Liver (tissue), 9 donors: ENCODE results near the gene TAF15. TPM values are rescaled to one million over a fixed set of nuclear protein-coding genes. Genes with fewer than 3 reads are reported as not detected.

Experiments used
- DNase-seq: peaks from one replicate; pipeline ENCODE4 v3.0.0-alpha.2; 2017; ENCODE audit warnings: low spot score
- H3K27ac ChIP-seq, 2 donors: one replicate each; pipeline ENCODE4 v1.7.0; 2013; ENCODE audit warnings: inconsistent platforms in 2 of 2, low read length in 2 of 2, control low read depth in 1 of 2, low read depth in 1 of 2, mild to moderate bottlenecking in 1 of 2
- H3K27me3 ChIP-seq, 4 donors: one replicate each; pipeline versions ENCODE4 v1.6.1 to v1.7.0; 2013; ENCODE audit warnings: low read length in 3 of 4, inconsistent platforms in 1 of 4, mild to moderate bottlenecking in 1 of 4, moderate library complexity in 1 of 4; ENCODE audit not compliant: control insufficient read depth in 4 of 4, insufficient read depth in 4 of 4
- H3K36me3 ChIP-seq, 4 donors: one replicate each; pipeline versions ENCODE4 v1.6.1 to v1.7.0; 2013; ENCODE audit warnings: low read length in 3 of 4, mild to moderate bottlenecking in 3 of 4, low read depth in 1 of 4, moderate library complexity in 1 of 4; ENCODE audit not compliant: control insufficient read depth in 4 of 4, insufficient read depth in 3 of 4
- H3K4me1 ChIP-seq, 4 donors: one replicate each; pipeline versions ENCODE4 v1.6.1 to v1.7.0; 2013; ENCODE audit warnings: low read length in 3 of 4, mild to moderate bottlenecking in 3 of 4, moderate library complexity in 1 of 4; ENCODE audit not compliant: control insufficient read depth in 4 of 4, insufficient read depth in 4 of 4
- H3K4me3 ChIP-seq, 3 donors: one replicate each; pipeline versions ENCODE4 v1.6.1 to v1.7.0; 2013; ENCODE audit warnings: low read length in 3 of 3, control low read depth in 1 of 3, low read depth in 1 of 3, mild to moderate bottlenecking in 1 of 3
- H3K9ac ChIP-seq, 2 donors: one replicate each; pipeline ENCODE4 v1.7.0; 2013; ENCODE audit warnings: low read length in 2 of 2, mild to moderate bottlenecking in 2 of 2, moderate library complexity in 2 of 2, control low read depth in 1 of 2, low read depth in 1 of 2
- H3K9me3 ChIP-seq, 4 donors: one replicate each; pipeline versions ENCODE4 v1.6.1 to v1.7.0; 2013; ENCODE audit warnings: low read length in 3 of 4; ENCODE audit not compliant: control insufficient read depth in 4 of 4
- FOXA1 ChIP-seq: IDR thresholded peaks from 2 replicates; pipeline ENCODE4 v1.6.1; 2016; ENCODE audit warnings: antibody characterized with exemption
- FOXA2 ChIP-seq: IDR thresholded peaks from 2 replicates; pipeline ENCODE4 v1.6.1; 2016; ENCODE audit warnings: antibody characterized with exemption
- GABPA ChIP-seq, 2 donors: IDR thresholded peaks in 1 of 2; conservative IDR thresholded peaks in 1 of 2; 2 replicates each; pipeline ENCODE4 v1.6.1; 2016; ENCODE audit warnings: antibody characterized with exemption in 2 of 2, mild to moderate bottlenecking in 1 of 2, moderate library complexity in 1 of 2
- HNF4A ChIP-seq, 2 donors: conservative IDR thresholded peaks; 2 replicates each; pipeline ENCODE4 v1.6.1; 2016; ENCODE audit warnings: antibody characterized with exemption in 2 of 2, mild to moderate bottlenecking in 2 of 2
- JUND ChIP-seq, 2 donors: IDR thresholded peaks; 2 replicates each; pipeline ENCODE4 v1.6.1; 2016; ENCODE audit warnings: antibody characterized with exemption in 2 of 2
- NR2F2 ChIP-seq: IDR thresholded peaks from 2 replicates; pipeline ENCODE4 v1.6.1; 2016; ENCODE audit warnings: antibody characterized with exemption
- RXRA ChIP-seq, 2 donors: IDR thresholded peaks; 2 replicates each; pipeline ENCODE4 v1.6.1; 2017 to 2018; ENCODE audit warnings: antibody characterized with exemption in 2 of 2, mild to moderate bottlenecking in 1 of 2
- SP1 ChIP-seq: IDR thresholded peaks from 2 replicates; pipeline ENCODE4 v1.6.1; 2018; ENCODE audit warnings: antibody characterized with exemption, mild to moderate bottlenecking
- TAF1 ChIP-seq: conservative IDR thresholded peaks from 2 replicates; pipeline ENCODE4 v1.6.1; 2016; ENCODE audit warnings: antibody characterized with exemption, mild to moderate bottlenecking
- YY1 ChIP-seq: IDR thresholded peaks from 2 replicates; pipeline ENCODE4 v1.6.1; 2016; ENCODE audit warnings: antibody characterized with exemption, mild to moderate bottlenecking
- WGBS: extraction: QIAGEN DNeasy Blood & Tissue Kit; methylation state at CpG from one replicate; pipeline ENCODE4 v1.1.7; 2013; 5-methylcytosine and 5-hydroxymethylcytosine counted together
- polyA plus RNA-seq, 2 donors: library from polyadenylated mRNA; stranded (reverse) in 1 of 2; unstranded in 1 of 2; fragments of 200-250 nt in 1 of 2; fragments of >200 nt in 1 of 2; fragmentation: Nextera tagmentation in 1 of 2; extraction: Ambion mirVana in 1 of 2; gene quantifications; one replicate each; pipeline versions ENCODE4 v1.2.1 to v1.2.3, GENCODE V29; 2013 to 2015
- total RNA-seq, 2 donors: library from RNA; depleted of rRNA; stranded (reverse); fragments of >200 nt; gene quantifications; one replicate each; pipeline ENCODE4 v1.2.3, GENCODE V29; 2014
- TF ChIP-seq, protein P1 (sequence below): IDR thresholded peaks from 2 replicates; pipeline ENCODE4 v1.6.1; 2016; ENCODE audit warnings: antibody characterized with exemption
- TF ChIP-seq, protein P2 (sequence below): IDR thresholded peaks from 2 replicates; pipeline ENCODE4 v1.6.1; 2016; ENCODE audit warnings: antibody characterized with exemption, mild to moderate bottlenecking
- TF ChIP-seq, protein P3 (sequence below): IDR thresholded peaks from 2 replicates; pipeline ENCODE4 v1.6.1; 2016; ENCODE audit warnings: antibody characterized with exemption
- TF ChIP-seq, protein P4 (sequence below): fragments of 150-350 bp; IDR thresholded peaks from 2 replicates; pipeline ENCODE4 v1.5.1; 2017; ENCODE audit warnings: improper control_type of control experiment, low read depth, low read length; ENCODE audit not compliant: missing input control
- TF ChIP-seq, protein P5 (sequence below): IDR thresholded peaks from 2 replicates; pipeline ENCODE4 v1.6.1; 2016; ENCODE audit warnings: antibody characterized with exemption
- donor health status: healthy.
- donor health status: healthy.
- donor health status: healthy.
- donor health status: healthy.
- donor health status: healthy.

TAF15 gene
- total and polyA plus RNA-seq, 4 donors, result 13.5 to 75.0 (median 67.6) TPM

DNA sequence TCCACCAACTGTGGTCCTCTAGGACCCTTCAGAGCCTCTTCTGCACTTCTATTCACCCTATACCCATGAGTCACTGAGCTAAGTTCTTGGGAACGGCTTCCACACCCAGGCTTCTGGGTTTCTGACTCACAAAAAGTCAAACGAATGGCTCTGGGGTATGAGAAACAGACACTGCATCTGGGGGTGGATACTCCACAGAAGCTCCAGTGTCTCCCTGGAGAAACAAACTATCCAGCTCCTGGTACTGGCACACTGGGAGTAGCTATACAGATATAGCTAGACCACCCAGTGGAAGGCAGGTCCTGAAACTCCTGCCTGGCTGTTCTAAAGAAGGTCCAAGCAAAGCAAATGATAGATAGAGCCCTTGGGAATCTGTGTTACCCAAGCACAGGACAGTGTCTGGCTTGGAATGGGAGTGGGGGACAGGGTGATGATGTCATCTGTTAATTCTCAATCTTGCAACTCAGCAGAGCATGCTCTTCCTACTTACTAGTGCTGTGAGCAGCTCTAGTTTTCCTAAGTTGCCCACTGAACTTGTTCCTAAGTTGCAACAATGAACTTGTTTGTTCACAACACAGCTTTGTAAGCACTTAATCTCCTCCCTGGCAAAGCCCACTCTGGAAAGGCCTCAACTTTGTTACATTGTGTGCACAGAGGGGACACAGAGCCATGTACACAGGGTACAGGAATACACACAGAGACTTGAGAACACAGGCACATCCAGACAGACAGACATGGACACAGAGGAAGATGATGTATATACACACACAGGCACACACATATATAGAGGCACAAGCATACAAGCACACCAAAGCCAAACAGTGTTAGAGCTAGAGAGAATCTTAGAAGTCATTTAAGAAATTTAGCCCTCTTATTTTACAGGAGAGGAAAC lies 20.6 kb upstream of the TAF15 start:
- no peak for DNase-seq
- H3K4me1 ChIP-seq, result peaks cover 0 to 4% (median 2%) of the 10 kb centered on the region in 4 donors
- WGBS, result 74% methylated on average over 2 of the region's 2 CpGs
- H3K36me3 ChIP-seq, result peaks cover 0 to 2% (median 0%) of the 10 kb centered on the region in 4 donors
- H3K4me3 ChIP-seq, result no peak overlapping the region
- H3K27ac ChIP-seq, result no peak overlapping the region
- H3K9me3 ChIP-seq, result no peaks in the 10 kb centered on the region
- H3K9ac ChIP-seq, result no peak overlapping the region
- no peak for TF ChIP-seq SP1
- TF ChIP-seq RXRA (IDR thresholded peaks at IDR 0.05), result no peak
- TF ChIP-seq FOXA2, result no peak
- TF ChIP-seq, protein P1, sequence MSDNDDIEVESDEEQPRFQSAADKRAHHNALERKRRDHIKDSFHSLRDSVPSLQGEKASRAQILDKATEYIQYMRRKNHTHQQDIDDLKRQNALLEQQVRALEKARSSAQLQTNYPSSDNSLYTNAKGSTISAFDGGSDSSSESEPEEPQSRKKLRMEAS, result no peak
- TF ChIP-seq, protein P2, sequence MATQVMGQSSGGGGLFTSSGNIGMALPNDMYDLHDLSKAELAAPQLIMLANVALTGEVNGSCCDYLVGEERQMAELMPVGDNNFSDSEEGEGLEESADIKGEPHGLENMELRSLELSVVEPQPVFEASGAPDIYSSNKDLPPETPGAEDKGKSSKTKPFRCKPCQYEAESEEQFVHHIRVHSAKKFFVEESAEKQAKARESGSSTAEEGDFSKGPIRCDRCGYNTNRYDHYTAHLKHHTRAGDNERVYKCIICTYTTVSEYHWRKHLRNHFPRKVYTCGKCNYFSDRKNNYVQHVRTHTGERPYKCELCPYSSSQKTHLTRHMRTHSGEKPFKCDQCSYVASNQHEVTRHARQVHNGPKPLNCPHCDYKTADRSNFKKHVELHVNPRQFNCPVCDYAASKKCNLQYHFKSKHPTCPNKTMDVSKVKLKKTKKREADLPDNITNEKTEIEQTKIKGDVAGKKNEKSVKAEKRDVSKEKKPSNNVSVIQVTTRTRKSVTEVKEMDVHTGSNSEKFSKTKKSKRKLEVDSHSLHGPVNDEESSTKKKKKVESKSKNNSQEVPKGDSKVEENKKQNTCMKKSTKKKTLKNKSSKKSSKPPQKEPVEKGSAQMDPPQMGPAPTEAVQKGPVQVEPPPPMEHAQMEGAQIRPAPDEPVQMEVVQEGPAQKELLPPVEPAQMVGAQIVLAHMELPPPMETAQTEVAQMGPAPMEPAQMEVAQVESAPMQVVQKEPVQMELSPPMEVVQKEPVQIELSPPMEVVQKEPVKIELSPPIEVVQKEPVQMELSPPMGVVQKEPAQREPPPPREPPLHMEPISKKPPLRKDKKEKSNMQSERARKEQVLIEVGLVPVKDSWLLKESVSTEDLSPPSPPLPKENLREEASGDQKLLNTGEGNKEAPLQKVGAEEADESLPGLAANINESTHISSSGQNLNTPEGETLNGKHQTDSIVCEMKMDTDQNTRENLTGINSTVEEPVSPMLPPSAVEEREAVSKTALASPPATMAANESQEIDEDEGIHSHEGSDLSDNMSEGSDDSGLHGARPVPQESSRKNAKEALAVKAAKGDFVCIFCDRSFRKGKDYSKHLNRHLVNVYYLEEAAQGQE, result no peak
- no peak for TF ChIP-seq HNF4A (conservative IDR thresholded peaks at IDR 0.05)
- TF ChIP-seq NR2F2, result no peak
- H3K27me3 ChIP-seq, result no peaks in the 10 kb centered on the region

DNA sequence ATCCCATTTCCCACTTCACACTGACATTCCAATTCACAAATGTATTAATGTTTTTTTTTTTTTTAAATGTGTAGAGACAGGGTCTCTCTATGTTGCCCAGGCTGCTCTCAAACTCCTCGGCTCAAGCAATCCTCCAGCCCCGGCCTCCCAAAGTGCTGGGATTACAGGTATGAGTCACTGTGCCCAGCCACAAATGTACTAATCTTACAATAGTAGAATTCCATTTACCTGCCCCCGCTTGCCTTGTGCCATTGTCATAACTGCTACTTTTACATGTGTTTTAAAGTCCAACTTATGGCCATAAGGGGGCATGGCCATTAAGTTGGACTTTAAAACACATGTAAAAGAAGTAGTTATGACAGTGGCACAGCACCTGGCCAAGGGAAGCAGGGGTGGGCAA lies 18.4 kb upstream of the TAF15 start:
- Histone ChIP-seq H3K4me1 (peaks cover 4 to 11% (median 10%) of the 10 kb centered on the region in 4 donors), H3K27ac (no peak overlapping the region)
- DNase-seq, result no peak

More for the DNA sequence above, 18.4 kb upstream of the TAF15 start:
- H3K4me3 ChIP-seq, result no peak overlapping the region
- 93% methylated on average over 3 of the region's 3 CpGs for WGBS
- H3K9me3 ChIP-seq, result no peaks in the 10 kb centered on the region
- TF ChIP-seq NR2F2 (no peak), HNF4A (conservative IDR thresholded peaks at IDR 0.05) (no peak), FOXA2 (no peak), JUND (IDR thresholded peaks at IDR 0.05) (no peak), YY1 (no peak), RXRA (IDR thresholded peaks at IDR 0.05) (no peak), SP1 (no peak), GABPA (IDR thresholded peaks at IDR 0.05 in 1 of 2, conservative IDR thresholded peaks at IDR 0.05 in 1 of 2) (no peak), TAF1 (no peak), FOXA1 (no peak)
- TF ChIP-seq, protein P3, sequence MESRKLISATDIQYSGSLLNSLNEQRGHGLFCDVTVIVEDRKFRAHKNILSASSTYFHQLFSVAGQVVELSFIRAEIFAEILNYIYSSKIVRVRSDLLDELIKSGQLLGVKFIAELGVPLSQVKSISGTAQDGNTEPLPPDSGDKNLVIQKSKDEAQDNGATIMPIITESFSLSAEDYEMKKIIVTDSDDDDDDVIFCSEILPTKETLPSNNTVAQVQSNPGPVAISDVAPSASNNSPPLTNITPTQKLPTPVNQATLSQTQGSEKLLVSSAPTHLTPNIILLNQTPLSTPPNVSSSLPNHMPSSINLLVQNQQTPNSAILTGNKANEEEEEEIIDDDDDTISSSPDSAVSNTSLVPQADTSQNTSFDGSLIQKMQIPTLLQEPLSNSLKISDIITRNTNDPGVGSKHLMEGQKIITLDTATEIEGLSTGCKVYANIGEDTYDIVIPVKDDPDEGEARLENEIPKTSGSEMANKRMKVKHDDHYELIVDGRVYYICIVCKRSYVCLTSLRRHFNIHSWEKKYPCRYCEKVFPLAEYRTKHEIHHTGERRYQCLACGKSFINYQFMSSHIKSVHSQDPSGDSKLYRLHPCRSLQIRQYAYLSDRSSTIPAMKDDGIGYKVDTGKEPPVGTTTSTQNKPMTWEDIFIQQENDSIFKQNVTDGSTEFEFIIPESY, result no peak
- TF ChIP-seq, protein P1, result no peak
- TF ChIP-seq, protein P4, sequence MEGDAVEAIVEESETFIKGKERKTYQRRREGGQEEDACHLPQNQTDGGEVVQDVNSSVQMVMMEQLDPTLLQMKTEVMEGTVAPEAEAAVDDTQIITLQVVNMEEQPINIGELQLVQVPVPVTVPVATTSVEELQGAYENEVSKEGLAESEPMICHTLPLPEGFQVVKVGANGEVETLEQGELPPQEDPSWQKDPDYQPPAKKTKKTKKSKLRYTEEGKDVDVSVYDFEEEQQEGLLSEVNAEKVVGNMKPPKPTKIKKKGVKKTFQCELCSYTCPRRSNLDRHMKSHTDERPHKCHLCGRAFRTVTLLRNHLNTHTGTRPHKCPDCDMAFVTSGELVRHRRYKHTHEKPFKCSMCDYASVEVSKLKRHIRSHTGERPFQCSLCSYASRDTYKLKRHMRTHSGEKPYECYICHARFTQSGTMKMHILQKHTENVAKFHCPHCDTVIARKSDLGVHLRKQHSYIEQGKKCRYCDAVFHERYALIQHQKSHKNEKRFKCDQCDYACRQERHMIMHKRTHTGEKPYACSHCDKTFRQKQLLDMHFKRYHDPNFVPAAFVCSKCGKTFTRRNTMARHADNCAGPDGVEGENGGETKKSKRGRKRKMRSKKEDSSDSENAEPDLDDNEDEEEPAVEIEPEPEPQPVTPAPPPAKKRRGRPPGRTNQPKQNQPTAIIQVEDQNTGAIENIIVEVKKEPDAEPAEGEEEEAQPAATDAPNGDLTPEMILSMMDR, result no peak
- TF ChIP-seq, protein P2, result no peak
- TF ChIP-seq, protein P5, sequence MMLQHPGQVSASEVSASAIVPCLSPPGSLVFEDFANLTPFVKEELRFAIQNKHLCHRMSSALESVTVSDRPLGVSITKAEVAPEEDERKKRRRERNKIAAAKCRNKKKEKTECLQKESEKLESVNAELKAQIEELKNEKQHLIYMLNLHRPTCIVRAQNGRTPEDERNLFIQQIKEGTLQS, result no peak
- peaks cover 0 to 2% (median 0%) of the 10 kb centered on the region in 4 donors for H3K36me3 ChIP-seq
- no peak overlapping the region for H3K9ac ChIP-seq
- peaks cover 0 to 7% (median 3%) of the 10 kb centered on the region in 4 donors for H3K27me3 ChIP-seq
